GM23338 (cell line): ENCODE data around the gene ENOX1. TPM values are rescaled to one million over a fixed set of nuclear protein-coding genes. Genes with fewer than 3 reads are reported as not detected.

Experiments used
- ATAC-seq: fragments of 200-7000 bp; cut with Tn5 transposase; 3 replicates; pipeline ENCODE4 v1.9.1; 2020
- DNase-seq: peaks from one replicate; pipeline ENCODE4 v3.0.0-alpha.2; 2015; ENCODE audit warnings: low spot score
- H2AFZ ChIP-seq: fragments of 200-600 bp; sonication (generic); 2 replicates; pipeline ENCODE4 v1.8.0; 2016; ENCODE audit warnings: antibody characterized with exemption, mild to moderate bottlenecking, moderate library complexity
- H3F3A ChIP-seq: fragments of 200-600 bp; sonication (generic); replicated peaks from 2 replicates; pipeline ENCODE4 v1.8.0; 2017; ENCODE audit warnings: antibody characterized with exemption, mixed run types, low read depth
- H3K27ac ChIP-seq: fragments of 200-600 bp; sonication (generic); 2 replicates; pipeline ENCODE4 v1.6.1; 2016; ENCODE audit warnings: low read depth
- H3K27me3 ChIP-seq: fragments of 200-600 bp; sonication (generic); 2 replicates; pipeline ENCODE4 v1.8.0; 2016; ENCODE audit warnings: mild to moderate bottlenecking, mixed run types, moderate library complexity; ENCODE audit not compliant: insufficient read depth
- H3K36me3 ChIP-seq: fragments of 200-600 bp; sonication (generic); 2 replicates; pipeline ENCODE4 v1.8.0; 2016; ENCODE audit warnings: mild to moderate bottlenecking; ENCODE audit not compliant: insufficient read depth
- H3K4me1 ChIP-seq: fragments of 200-600 bp; sonication (generic); 2 replicates; pipeline ENCODE4 v1.8.0; 2016; ENCODE audit warnings: mild to moderate bottlenecking, moderate library complexity; ENCODE audit not compliant: insufficient read depth
- H3K4me2 ChIP-seq: fragments of 200-600 bp; sonication (generic); 2 replicates; pipeline ENCODE4 v1.7.1; 2017; ENCODE audit warnings: mixed run types
- H3K4me3 ChIP-seq: fragments of 200-600 bp; sonication (generic); 2 replicates; pipeline ENCODE4 v1.6.1; 2016; ENCODE audit warnings: mixed run types
- H3K79me2 ChIP-seq: fragments of 200-600 bp; sonication (generic); replicated peaks from 2 replicates; pipeline ENCODE4 v1.8.0; 2017; ENCODE audit warnings: mild to moderate bottlenecking; ENCODE audit not compliant: insufficient read depth
- H3K9me2 ChIP-seq: fragments of 200-600 bp; sonication (generic); 2 replicates; pipeline ENCODE4 v1.8.0; 2017; ENCODE audit not compliant: insufficient read depth
- H4K20me1 ChIP-seq: fragments of 200-600 bp; sonication (generic); replicated peaks from 2 replicates; pipeline ENCODE4 v1.8.0; 2017; ENCODE audit warnings: mild to moderate bottlenecking; ENCODE audit not compliant: insufficient read depth
- H3K27ac Mint-ChIP-seq: 2 replicates; pipeline ENCODE4 v1.8.0; 2020; ENCODE audit warnings: inconsistent platforms, mild to moderate bottlenecking, moderate library complexity, mixed read lengths
- H3K27me3 Mint-ChIP-seq: 3 replicates; pipeline ENCODE4 v1.8.0; 2022; ENCODE audit warnings: low read depth, mild to moderate bottlenecking, moderate library complexity, mixed read lengths, inconsistent platforms; ENCODE audit not compliant: insufficient read depth, poor library complexity
- H3K36me3 Mint-ChIP-seq: 3 replicates; pipeline ENCODE4 v1.8.0; 2021; ENCODE audit warnings: low read depth, mild to moderate bottlenecking, inconsistent platforms, moderate library complexity, mixed read lengths
- H3K4me1 Mint-ChIP-seq: 3 replicates; pipeline ENCODE4 v1.8.0; 2020; ENCODE audit warnings: mild to moderate bottlenecking, inconsistent platforms, mixed read lengths
- H3K4me3 Mint-ChIP-seq: 3 replicates; pipeline ENCODE4 v1.8.0; 2021; ENCODE audit warnings: moderate library complexity, mild to moderate bottlenecking, inconsistent platforms, mixed read lengths
- H3K9me3 Mint-ChIP-seq: 3 replicates; pipeline ENCODE4 v1.8.0; 2020; ENCODE audit warnings: moderate library complexity, mild to moderate bottlenecking, inconsistent platforms, mixed read lengths
- CREB1 ChIP-seq: fragments of 250-450 bp; sonication (Bioruptor Pico); IDR thresholded peaks from 2 replicates; pipeline ENCODE4 v1.5.0; 2020; ENCODE audit warnings: low read depth, mild to moderate bottlenecking, moderate library complexity
- CTCF ChIP-seq, 2 experiments: fragments of 200-600 bp in 1 of 2; sonication (generic) in 1 of 2; conservative IDR thresholded peaks; 2 replicates each; pipeline versions ENCODE4 v1.5.1 to v1.6.1; 2016 to 2017; ENCODE audit warnings: antibody characterized with exemption in 2 of 2, low read depth in 2 of 2, mild to moderate bottlenecking in 2 of 2, moderate library complexity in 1 of 2
- EZH2 ChIP-seq: fragments of 200-600 bp; sonication (generic); IDR thresholded peaks from one replicate; pipeline ENCODE4 v1.8.0; 2017; ENCODE audit warnings: antibody characterized with exemption, mild to moderate bottlenecking, low read depth; ENCODE audit not compliant: unreplicated experiment
- JUNB ChIP-seq: IDR thresholded peaks from one replicate; pipeline ENCODE4 v1.6.1; 2016; ENCODE audit warnings: antibody characterized with exemption; ENCODE audit not compliant: unreplicated experiment
- NANOG ChIP-seq: IDR thresholded peaks from 2 replicates; pipeline ENCODE4 v1.6.1; 2016; ENCODE audit warnings: antibody characterized with exemption, borderline replicate concordance
- POLR2AphosphoS5 ChIP-seq: IDR thresholded peaks from 2 replicates; pipeline ENCODE4 v1.6.1; 2016; ENCODE audit warnings: antibody characterized with exemption, low read depth
- REST ChIP-seq: IDR thresholded peaks from one replicate; pipeline ENCODE4 v1.6.1; 2018; ENCODE audit warnings: antibody characterized with exemption; ENCODE audit not compliant: unreplicated experiment
- STAT1 ChIP-seq: IDR thresholded peaks from one replicate; pipeline ENCODE4 v1.6.1; 2016; ENCODE audit warnings: antibody characterized with exemption; ENCODE audit not compliant: unreplicated experiment
- ZNF114 ChIP-seq: fragments of 250-450 bp; sonication (Bioruptor Pico); IDR thresholded peaks from 2 replicates; pipeline ENCODE4 v1.5.0; 2020; ENCODE audit warnings: mild to moderate bottlenecking, moderate library complexity
- ZNF331 ChIP-seq: fragments of 250-450 bp; sonication (Bioruptor Pico); IDR thresholded peaks from 2 replicates; pipeline ENCODE4 v1.5.0; 2020; ENCODE audit warnings: low read depth, mild to moderate bottlenecking, moderate library complexity
- ZNF462 ChIP-seq: fragments of 250-450 bp; sonication (Bioruptor Pico); IDR thresholded peaks from 2 replicates; pipeline ENCODE4 v1.5.0; 2020; ENCODE audit warnings: mild to moderate bottlenecking, moderate library complexity
- polyA plus RNA-seq: library from polyadenylated mRNA; unstranded; fragments of >200 nt; fragmentation: Nextera tagmentation; extraction: Ambion mirVana; gene quantifications from 2 replicates; pipeline ENCODE4 v1.2.1, GENCODE V29; 2016
- total RNA-seq: library from RNA; depleted of rRNA; stranded (reverse); fragments of >200 nt; shearing (Covaris generic); gene quantifications from 2 replicates; pipeline ENCODE4 v1.2.3, GENCODE V29; 2014

ENOX1 gene
- total and polyA plus RNA-seq, 2 experiments from 2014 or later, result 0.66 to 0.81 TPM

GRCh38 chr13:43171489-43171888, 615.3 kb downstream of the ENOX1 start:
- ATAC-seq, result no peak
- 0 out of 2 replicates have a peak, but pooled peaks cover 3% of the 10 kb centered on the region for H3K9me2 ChIP-seq
- H3K4me1 Mint-ChIP-seq, result peaks cover 11% of the 10 kb centered on the region

GRCh38 chr13:43170506-43170905, 616.3 kb downstream of the ENOX1 start:
- Mint-ChIP-seq H3K4me1 (peaks cover 11% of the 10 kb centered on the region), H3K9me3 (peaks cover 9% of the 10 kb centered on the region; the same call in 2 of the 3 replicates), H3K36me3 (0 out of 3 replicates have a peak, but pooled peaks cover 5% of the 10 kb centered on the region), H3K27me3 (peaks cover 1% of the 10 kb centered on the region), H3K27ac (no peak overlapping the region), H3K4me3 (no peak overlapping the region)
- no peaks in the 10 kb centered on the region for H4K20me1 ChIP-seq
- H3K27ac ChIP-seq, result no peak overlapping the region
- no peak overlapping the region for H3K4me3 ChIP-seq
- H3K79me2 ChIP-seq, result no peaks in the 10 kb centered on the region
- H3K27me3 ChIP-seq, result no peaks in the 10 kb centered on the region
- H2AFZ ChIP-seq, result no peak overlapping the region; the same call in 1 of the 2 replicates
- no peak overlapping the region for H3K4me2 ChIP-seq
- H3K36me3 ChIP-seq, result no peaks in the 10 kb centered on the region
- 0 out of 2 replicates have a peak, but pooled peaks cover 3% of the 10 kb centered on the region for H3K9me2 ChIP-seq
- H3K4me1 ChIP-seq, result no peaks in the 10 kb centered on the region
- ATAC-seq (peak; percentile 61), DNase-seq (peak; percentile 27)
- H3F3A ChIP-seq, result no peaks in the 10 kb centered on the region
- TF ChIP-seq NANOG (no peak), CTCF (conservative IDR thresholded peaks at IDR 0.05; ENCODE audit: low read depth in 2 of 2) (no peak), ZNF331 (CRISPR knock-in tag) (no peak), JUNB (no peak), ZNF462 (CRISPR knock-in tag) (no peak), STAT1 (no peak), POLR2AphosphoS5 (no peak), ZNF114 (no peak), CREB1 (CRISPR knock-in tag) (no peak), REST (no peak)

More at GRCh38 chr13:43171489-43171888, 615.3 kb downstream of the ENOX1 start:
- Histone ChIP-seq H3K27ac (no peak overlapping the region), H3K79me2 (no peaks in the 10 kb centered on the region), H4K20me1 (no peaks in the 10 kb centered on the region), H3K4me3 (no peak overlapping the region), H3K4me2 (no peak overlapping the region), H3K27me3 (no peaks in the 10 kb centered on the region), H3K36me3 (no peaks in the 10 kb centered on the region), H3K4me1 (no peaks in the 10 kb centered on the region), H3F3A (no peaks in the 10 kb centered on the region), H2AFZ (peak overlapping the region; percentile 7; the same call in 1 of the 2 replicates)
- 0 out of 3 replicates have a peak, but pooled peaks cover 3% of the 10 kb centered on the region for H3K9me3 Mint-ChIP-seq
- TF ChIP-seq EZH2 (no peak), ZNF114 (no peak)
- no peak overlapping the region for H3K4me3 Mint-ChIP-seq
- no peak overlapping the region for H3K27ac Mint-ChIP-seq
- no peak for DNase-seq
- 0 out of 3 replicates have a peak, but pooled peaks cover 2% of the 10 kb centered on the region for H3K36me3 Mint-ChIP-seq
- H3K27me3 Mint-ChIP-seq, result peaks cover 1% of the 10 kb centered on the region
